Measurements from ENCODE around the gene ATP2C2.
A peak's percentile ranks its signal among the peaks of the same experiment; 100 is the strongest.
"Not testable (repeated sequence)": the region's sequence is repeated elsewhere in the genome, so short reads cannot be mapped to it uniquely, and the experiment has no call there.

ATP2C2 gene

GRCh38 chr16:84331998-84332780 is 36.1 kb upstream of the ATP2C2 start:
- peak; percentile 11 for DNase-seq (ENCODE audit: low read depth)
- H3K4me3 ChIP-seq (ENCODE audit: low read length), result no peak overlapping the region

GRCh38 chr16:84332975-84333684 is 35.2 kb upstream of the ATP2C2 start:
- DNase-seq (ENCODE audit: low read depth), result no peak
- TF ChIP-seq CTCF (conservative IDR thresholded peaks at IDR 0.05; ENCODE audit: low read length), result no peak
- no peak overlapping the region for H3K4me3 ChIP-seq (ENCODE audit: low read length)

More at GRCh38 chr16:84331998-84332780, 36.1 kb upstream of the ATP2C2 start:
- no peak for TF ChIP-seq CTCF (conservative IDR thresholded peaks at IDR 0.05; ENCODE audit: low read length)

- DNase-seq (ENCODE audit: low read depth), result no peak
- no peak overlapping the region for H3K4me3 ChIP-seq (ENCODE audit: low read length)
- no peak for TF ChIP-seq CTCF (conservative IDR thresholded peaks at IDR 0.05; ENCODE audit: low read length)
These were observed 34.3 kb upstream of the ATP2C2 start for GRCh38 chr16:84334058-84334457.

GRCh38 chr16:84334482-84334881 is 33.9 kb upstream of the ATP2C2 start:
- TF ChIP-seq CTCF (conservative IDR thresholded peaks at IDR 0.05; ENCODE audit: low read length), result no peak
- DNase-seq (ENCODE audit: low read depth), result no peak

GRCh38 chr16:84337236-84337635 is 31.1 kb upstream of the ATP2C2 start:
- H3K4me3 ChIP-seq (ENCODE audit: low read length); DNase-seq (ENCODE audit: low read depth): not testable (repeated sequence)

More at GRCh38 chr16:84334482-84334881, 33.9 kb upstream of the ATP2C2 start:
- no peak overlapping the region for H3K4me3 ChIP-seq (ENCODE audit: low read length)

GRCh38 chr16:84339311-84339710 is 29.0 kb upstream of the ATP2C2 start:
- no peak for DNase-seq (ENCODE audit: low read depth)
- no peak overlapping the region for H3K4me3 ChIP-seq (ENCODE audit: low read length)
- no peak for TF ChIP-seq CTCF (conservative IDR thresholded peaks at IDR 0.05; ENCODE audit: low read length)

- no peak for TF ChIP-seq CTCF (conservative IDR thresholded peaks at IDR 0.05; ENCODE audit: low read length)
- DNase-seq (ENCODE audit: low read depth), result no peak
- H3K4me3 ChIP-seq (ENCODE audit: low read length), result no peak overlapping the region
These were observed 28.6 kb upstream of the ATP2C2 start for GRCh38 chr16:84339766-84340165.
